ENCODE measurements around the gene SYT7. TPM values are rescaled to one million over a fixed set of nuclear protein-coding genes. Genes with fewer than 3 reads are reported as not detected.
"Not testable (repeated sequence)": the region's sequence is repeated elsewhere in the genome, so short reads cannot be mapped to it uniquely, and the experiment has no call there.

SYT7 gene
- total and polyA plus RNA-seq, 3 donors from 2014 or later, result 5.9 to 9.0 (median 8.7) TPM

- WGBS, 2 donors, result 60 to 83% methylated on average over 4 to 9 of the region's 10 CpGs
- no peak for TF ChIP-seq POLR2A (IDR thresholded peaks at IDR 0.05)
- no peak for TF ChIP-seq CTCF (IDR thresholded peaks at IDR 0.05)
- intact Hi-C loops (cut with DNase I; ENCODE audit: low total_unique reads), result loop anchor here (10.0 kb wide), 1 partner anchor 153 kb away; no protein-coding TSS in a partner anchor
Measured at GRCh38 chr11:61481806-61482205, 99.1 kb downstream of the SYT7 start.

GRCh38 chr11:61480994-61481335 lies 99.9 kb downstream of the SYT7 start:
- 37 to 68% methylated on average over 6 to 7 of the region's 7 CpGs for WGBS, 2 donors
- DNase-seq, result peak; percentile 51
- intact Hi-C loops (cut with DNase I; ENCODE audit: low total_unique reads), result loop anchor here (10.0 kb wide), 1 partner anchor 154 kb away; no protein-coding TSS in a partner anchor

More at GRCh38 chr11:61481806-61482205, 99.1 kb downstream of the SYT7 start:
- Histone ChIP-seq H3K9me3 (no peaks in the 10 kb centered on the region), H3K4me1 (peaks cover 20% of the 10 kb centered on the region), H3K27me3 (no peaks in the 10 kb centered on the region), H3K27ac (no peak overlapping the region), H3K4me3 (no peak overlapping the region), H3K36me3 (ENCODE audit: low read depth, missing control alignments) (no peaks in the 10 kb centered on the region)
- DNase-seq, result no peak

GRCh38 chr11:61480261-61480993 lies 100.4 kb downstream of the SYT7 start:
- TF ChIP-seq POLR2A (IDR thresholded peaks at IDR 0.05) (no peak), CTCF (IDR thresholded peaks at IDR 0.05) (no peak)
- Histone ChIP-seq H3K27me3 (no peaks in the 10 kb centered on the region), H3K4me3 (no peak overlapping the region), H3K4me1 (peaks cover 20% of the 10 kb centered on the region), H3K36me3 (ENCODE audit: low read depth, missing control alignments) (no peaks in the 10 kb centered on the region), H3K27ac (no peak overlapping the region), H3K9me3 (no peaks in the 10 kb centered on the region)
- intact Hi-C loops (cut with DNase I; ENCODE audit: low total_unique reads), result loop anchor here (10.0 kb wide), 1 partner anchor 154 kb away; no protein-coding TSS in a partner anchor
- WGBS, 2 donors, result 75 to 80% methylated on average over 15 of the region's 15 CpGs
- no peak for DNase-seq

More at GRCh38 chr11:61480994-61481335, 99.9 kb downstream of the SYT7 start:
- no peak overlapping the region for H3K4me3 ChIP-seq
- H3K4me1 ChIP-seq, result peaks cover 20% of the 10 kb centered on the region
- H3K9me3 ChIP-seq, result no peaks in the 10 kb centered on the region
- no peaks in the 10 kb centered on the region for H3K27me3 ChIP-seq
- no peaks in the 10 kb centered on the region for H3K36me3 ChIP-seq (ENCODE audit: low read depth, missing control alignments)
- TF ChIP-seq POLR2A (IDR thresholded peaks at IDR 0.05) (no peak), CTCF (IDR thresholded peaks at IDR 0.05) (no peak)
- no peak overlapping the region for H3K27ac ChIP-seq

- not testable (repeated sequence) for H3K4me3 ChIP-seq; DNase-seq; H3K9me3 ChIP-seq; H3K27me3 ChIP-seq; H3K36me3 ChIP-seq (ENCODE audit: low read depth, missing control alignments); H3K27ac ChIP-seq
- WGBS, 2 donors, result 93 to 94% methylated on average over 11 of the region's 11 CpGs
- H3K4me1 ChIP-seq, result peaks cover 18% of the 10 kb centered on the region
- intact Hi-C loops (cut with DNase I; ENCODE audit: low total_unique reads), result loop anchor here (10.0 kb wide), 1 partner anchor 155 kb away; no protein-coding TSS in a partner anchor
Measured at GRCh38 chr11:61479360-61480058, 101.4 kb downstream of the SYT7 start.

- no peaks in the 10 kb centered on the region for H3K27me3 ChIP-seq
- TF ChIP-seq CTCF (IDR thresholded peaks at IDR 0.05), result peak; percentile 76 to 95 (median 91)
- no peak for TF ChIP-seq POLR2A (IDR thresholded peaks at IDR 0.05)
- no peaks in the 10 kb centered on the region for H3K36me3 ChIP-seq (ENCODE audit: low read depth, missing control alignments)
- no peaks in the 10 kb centered on the region for H3K9me3 ChIP-seq
- peaks cover 16% of the 10 kb centered on the region for H3K4me1 ChIP-seq
- H3K27ac ChIP-seq, result peak overlapping the region in 1 of 2 donors; percentile 29
- 3% methylated on average over 14 to 18 of the region's 18 CpGs for WGBS, 2 donors
- H3K4me3 ChIP-seq, result no peak overlapping the region
- intact Hi-C loops (cut with DNase I; ENCODE audit: low total_unique reads), result no loop called here
- peak; percentile 76 for DNase-seq
Measured at GRCh38 chr11:61477727-61478148, 103.1 kb downstream of the SYT7 start.

Measured in testis (tissue), 3 donors.